ENCODE data around the gene TXNDC5.

GRCh38 chr6:7886132-7886531 lies 24.5 kb downstream of the TXNDC5 start:
- no peak for TF ChIP-seq CTCF (IDR thresholded peaks at IDR 0.05)
- TF ChIP-seq POLR2A (IDR thresholded peaks at IDR 0.05): no peak
- no peak for TF ChIP-seq EP300 (IDR thresholded peaks at IDR 0.05)

All from upper lobe of left lung (tissue), 4 donors.